Body of pancreas (tissue), 4 donors: ENCODE results near the gene BRAF.

Experiments used
- POLR2A ChIP-seq, 3 donors: fragments of 450-650 bp; IDR thresholded peaks; one replicate each; pipeline ENCODE4 v1.6.1; 2016; ENCODE audit warnings: antibody characterized with exemption in 3 of 3, mild to moderate bottlenecking in 2 of 3
- TF ChIP-seq, protein P1 (sequence below), 7 experiments: fragments of 450-650 bp in 4 of 7; fragments of 200-600 bp in 3 of 7; sonication (generic) in 3 of 7; IDR thresholded peaks; one replicate each; pipeline ENCODE4 v1.5.1; 2016 to 2019; ENCODE audit warnings: antibody characterized with exemption in 7 of 7

DNA sequence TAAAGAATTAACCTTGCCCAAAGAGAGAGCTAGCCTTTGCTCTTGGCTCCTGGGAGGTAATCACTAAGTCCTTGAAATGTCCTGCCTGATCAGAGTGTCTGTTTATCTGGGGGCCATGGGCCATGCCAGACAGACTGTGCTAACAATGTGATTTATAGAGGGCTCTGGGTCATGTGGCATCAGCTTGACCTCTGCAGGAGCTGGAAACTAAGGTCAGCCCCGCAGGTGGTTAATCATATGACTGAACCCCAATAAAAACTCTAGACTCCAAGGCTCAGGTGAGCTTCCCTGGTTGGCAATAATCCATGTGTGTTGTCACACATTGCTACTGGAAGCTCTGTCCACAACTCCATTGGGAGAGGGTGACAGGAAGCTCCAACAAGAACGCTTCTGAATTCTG, 180.7 kb downstream of the BRAF start:
- TF ChIP-seq, protein P1, sequence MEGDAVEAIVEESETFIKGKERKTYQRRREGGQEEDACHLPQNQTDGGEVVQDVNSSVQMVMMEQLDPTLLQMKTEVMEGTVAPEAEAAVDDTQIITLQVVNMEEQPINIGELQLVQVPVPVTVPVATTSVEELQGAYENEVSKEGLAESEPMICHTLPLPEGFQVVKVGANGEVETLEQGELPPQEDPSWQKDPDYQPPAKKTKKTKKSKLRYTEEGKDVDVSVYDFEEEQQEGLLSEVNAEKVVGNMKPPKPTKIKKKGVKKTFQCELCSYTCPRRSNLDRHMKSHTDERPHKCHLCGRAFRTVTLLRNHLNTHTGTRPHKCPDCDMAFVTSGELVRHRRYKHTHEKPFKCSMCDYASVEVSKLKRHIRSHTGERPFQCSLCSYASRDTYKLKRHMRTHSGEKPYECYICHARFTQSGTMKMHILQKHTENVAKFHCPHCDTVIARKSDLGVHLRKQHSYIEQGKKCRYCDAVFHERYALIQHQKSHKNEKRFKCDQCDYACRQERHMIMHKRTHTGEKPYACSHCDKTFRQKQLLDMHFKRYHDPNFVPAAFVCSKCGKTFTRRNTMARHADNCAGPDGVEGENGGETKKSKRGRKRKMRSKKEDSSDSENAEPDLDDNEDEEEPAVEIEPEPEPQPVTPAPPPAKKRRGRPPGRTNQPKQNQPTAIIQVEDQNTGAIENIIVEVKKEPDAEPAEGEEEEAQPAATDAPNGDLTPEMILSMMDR (IDR thresholded peaks at IDR 0.05): no peak
- TF ChIP-seq POLR2A (IDR thresholded peaks at IDR 0.05): no peak
